ENCODE data around the gene PPFIBP1. TPM values are rescaled to one million over a fixed set of nuclear protein-coding genes. Genes with fewer than 3 reads are reported as not detected.

PPFIBP1 gene
- total and polyA plus RNA-seq, 2 of the 13 experiments (the other 11 are each of a cell fraction or from before 2014, with no cell fraction given) = 16.2 to 21.8 TPM

DNA sequence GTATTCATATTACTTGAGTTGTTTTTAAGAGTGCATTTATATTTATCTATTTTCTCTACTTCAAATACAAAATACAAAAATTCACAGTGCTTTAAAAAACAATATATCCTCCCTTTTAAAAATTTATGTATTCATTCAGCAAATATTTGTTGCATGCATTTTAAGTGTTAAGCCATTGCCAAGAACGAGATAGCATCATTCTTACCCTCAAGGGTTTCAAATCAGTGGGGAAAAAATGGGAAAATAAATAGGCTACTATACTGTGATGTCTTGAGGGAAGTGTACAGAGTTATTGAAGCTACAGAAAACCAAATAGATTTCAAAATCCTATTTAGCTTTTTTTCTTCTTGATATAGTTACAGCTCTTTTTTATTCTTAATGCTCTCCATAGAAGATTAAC lies 209.8 kb downstream of the PPFIBP1 start:
- Histone ChIP-seq H3K9ac (ENCODE audit: insufficient read depth, low read depth, low read length) (no peak overlapping the region), H3K9me3 (ENCODE audit: low read length) (no peaks in the 10 kb centered on the region), H3K27me3 (ENCODE audit: control insufficient read depth in 1 of 2, insufficient read depth in 2 of 2, low read length in 2 of 2) (no peaks in the 10 kb centered on the region), H4K20me1 (ENCODE audit: insufficient read depth, low read length) (peaks cover 7% of the 10 kb centered on the region; the same call in 1 of the 2 replicates), H3K4me2 (ENCODE audit: low read depth, low read length) (no peak overlapping the region), H3K36me3 (replicated peaks in 1 of 2; ENCODE audit: control insufficient read depth in 1 of 2, insufficient read depth in 2 of 2, low read length in 2 of 2) (peaks cover 10 to 49% of the 10 kb centered on the region in 2 experiments), H3K4me3 (replicated peaks in 1 of 3; ENCODE audit: insufficient read depth in 1 of 3, low read depth in 2 of 3, low read length in 3 of 3) (no peak overlapping the region), H3K27ac (ENCODE audit: extremely low read length, insufficient read depth, low read length) (no peak overlapping the region), H3K4me1 (ENCODE audit: insufficient read depth, low read length) (no peaks in the 10 kb centered on the region), H2AFZ (ENCODE audit: low read length) (no peak overlapping the region), H3K79me2 (ENCODE audit: insufficient read depth, low read length) (no peaks in the 10 kb centered on the region)
- BruUV-seq (replicated peaks) = no TSS peak
- ChIA-PET POLR2A (interaction anchor here (1.2 kb wide), 1 partner anchor 46 kb away, joined by 4 read pairs; the partner anchor contains the start of genes KLHL42 and MANSC4), CTCF (ENCODE audit: low intra/inter-chr PET ratio, low total read pairs) (interaction anchor here (1.1 to 2.3 kb wide), 4 partner anchors 87 to 1139 kb away, joined by 4 to 21 read pairs (median 11); no protein-coding TSS in a partner anchor)
- in situ Hi-C loops (cut with HindIII; ENCODE audit: extremely low pct_ligation_motif_present, low pct_unique_long_range_greater_than_20kb) = loop anchor here (10.0 to 25.0 kb wide), 2 partner anchors 211 to 429 kb away; no protein-coding TSS in a partner anchor
- intact Hi-C loops (cut with micrococcal nuclease; ENCODE audit: unreplicated experiment) = loop anchor here (1.0 to 10.0 kb wide), 5 partner anchors 23 to 1261 kb away; partner anchors contain the start of gene MRPS35
- ATAC-seq = no peak
- DNase-seq (ENCODE audit: low spot score) = no peak
- FAIRE-seq = no peak
- WGBS (ENCODE audit: low lambda C conversion rate) = 100% methylated on average over 1 of the region's 1 CpG
- TF ChIP-seq, protein P1, sequence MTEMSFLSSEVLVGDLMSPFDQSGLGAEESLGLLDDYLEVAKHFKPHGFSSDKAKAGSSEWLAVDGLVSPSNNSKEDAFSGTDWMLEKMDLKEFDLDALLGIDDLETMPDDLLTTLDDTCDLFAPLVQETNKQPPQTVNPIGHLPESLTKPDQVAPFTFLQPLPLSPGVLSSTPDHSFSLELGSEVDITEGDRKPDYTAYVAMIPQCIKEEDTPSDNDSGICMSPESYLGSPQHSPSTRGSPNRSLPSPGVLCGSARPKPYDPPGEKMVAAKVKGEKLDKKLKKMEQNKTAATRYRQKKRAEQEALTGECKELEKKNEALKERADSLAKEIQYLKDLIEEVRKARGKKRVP (CRISPR knock-in tag; IDR thresholded peaks at IDR 0.05) = no peak
- no peak for TF ChIP-seq ZNF776 (CRISPR knock-in tag; IDR thresholded peaks at IDR 0.05)
- no peak for TF ChIP-seq GATA4 (IDR thresholded peaks at IDR 0.05; ENCODE audit: borderline replicate concordance, low read depth)
- no peak for TF ChIP-seq SAP130 (CRISPR knock-in tag; IDR thresholded peaks at IDR 0.05; ENCODE audit: low read depth)
- TF ChIP-seq, protein P2, sequence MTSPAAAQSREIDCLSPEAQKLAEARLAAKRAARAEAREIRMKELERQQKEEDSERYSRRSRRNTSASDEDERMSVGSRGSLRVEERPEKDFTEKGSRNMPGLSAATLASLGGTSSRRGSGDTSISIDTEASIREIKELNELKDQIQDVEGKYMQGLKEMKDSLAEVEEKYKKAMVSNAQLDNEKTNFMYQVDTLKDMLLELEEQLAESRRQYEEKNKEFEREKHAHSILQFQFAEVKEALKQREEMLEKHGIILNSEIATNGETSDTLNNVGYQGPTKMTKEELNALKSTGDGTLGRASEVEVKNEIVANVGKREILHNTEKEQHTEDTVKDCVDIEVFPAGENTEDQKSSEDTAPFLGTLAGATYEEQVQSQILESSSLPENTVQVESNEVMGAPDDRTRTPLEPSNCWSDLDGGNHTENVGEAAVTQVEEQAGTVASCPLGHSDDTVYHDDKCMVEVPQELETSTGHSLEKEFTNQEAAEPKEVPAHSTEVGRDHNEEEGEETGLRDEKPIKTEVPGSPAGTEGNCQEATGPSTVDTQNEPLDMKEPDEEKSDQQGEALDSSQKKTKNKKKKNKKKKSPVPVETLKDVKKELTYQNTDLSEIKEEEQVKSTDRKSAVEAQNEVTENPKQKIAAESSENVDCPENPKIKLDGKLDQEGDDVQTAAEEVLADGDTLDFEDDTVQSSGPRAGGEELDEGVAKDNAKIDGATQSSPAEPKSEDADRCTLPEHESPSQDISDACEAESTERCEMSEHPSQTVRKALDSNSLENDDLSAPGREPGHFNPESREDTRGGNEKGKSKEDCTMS (CRISPR knock-in tag; conservative IDR thresholded peaks at IDR 0.05) = no peak
- TF ChIP-seq KMT2A (CRISPR knock-in tag; IDR thresholded peaks at IDR 0.05) = no peak
- no peak for TF ChIP-seq MIXL1 (CRISPR knock-in tag; IDR thresholded peaks at IDR 0.05)
- TF ChIP-seq, protein P3, sequence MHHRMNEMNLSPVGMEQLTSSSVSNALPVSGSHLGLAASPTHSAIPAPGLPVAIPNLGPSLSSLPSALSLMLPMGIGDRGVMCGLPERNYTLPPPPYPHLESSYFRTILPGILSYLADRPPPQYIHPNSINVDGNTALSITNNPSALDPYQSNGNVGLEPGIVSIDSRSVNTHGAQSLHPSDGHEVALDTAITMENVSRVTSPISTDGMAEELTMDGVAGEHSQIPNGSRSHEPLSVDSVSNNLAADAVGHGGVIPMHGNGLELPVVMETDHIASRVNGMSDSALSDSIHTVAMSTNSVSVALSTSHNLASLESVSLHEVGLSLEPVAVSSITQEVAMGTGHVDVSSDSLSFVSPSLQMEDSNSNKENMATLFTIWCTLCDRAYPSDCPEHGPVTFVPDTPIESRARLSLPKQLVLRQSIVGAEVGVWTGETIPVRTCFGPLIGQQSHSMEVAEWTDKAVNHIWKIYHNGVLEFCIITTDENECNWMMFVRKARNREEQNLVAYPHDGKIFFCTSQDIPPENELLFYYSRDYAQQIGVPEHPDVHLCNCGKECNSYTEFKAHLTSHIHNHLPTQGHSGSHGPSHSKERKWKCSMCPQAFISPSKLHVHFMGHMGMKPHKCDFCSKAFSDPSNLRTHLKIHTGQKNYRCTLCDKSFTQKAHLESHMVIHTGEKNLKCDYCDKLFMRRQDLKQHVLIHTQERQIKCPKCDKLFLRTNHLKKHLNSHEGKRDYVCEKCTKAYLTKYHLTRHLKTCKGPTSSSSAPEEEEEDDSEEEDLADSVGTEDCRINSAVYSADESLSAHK (CRISPR knock-in tag; IDR thresholded peaks at IDR 0.05; ENCODE audit: borderline replicate concordance) = no peak
- TF ChIP-seq, protein P4, sequence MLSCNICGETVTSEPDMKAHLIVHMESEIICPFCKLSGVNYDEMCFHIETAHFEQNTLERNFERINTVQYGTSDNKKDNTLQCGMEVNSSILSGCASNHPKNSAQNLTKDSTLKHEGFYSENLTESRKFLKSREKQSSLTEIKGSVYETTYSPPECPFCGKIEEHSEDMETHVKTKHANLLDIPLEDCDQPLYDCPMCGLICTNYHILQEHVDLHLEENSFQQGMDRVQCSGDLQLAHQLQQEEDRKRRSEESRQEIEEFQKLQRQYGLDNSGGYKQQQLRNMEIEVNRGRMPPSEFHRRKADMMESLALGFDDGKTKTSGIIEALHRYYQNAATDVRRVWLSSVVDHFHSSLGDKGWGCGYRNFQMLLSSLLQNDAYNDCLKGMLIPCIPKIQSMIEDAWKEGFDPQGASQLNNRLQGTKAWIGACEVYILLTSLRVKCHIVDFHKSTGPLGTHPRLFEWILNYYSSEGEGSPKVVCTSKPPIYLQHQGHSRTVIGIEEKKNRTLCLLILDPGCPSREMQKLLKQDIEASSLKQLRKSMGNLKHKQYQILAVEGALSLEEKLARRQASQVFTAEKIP (CRISPR knock-in tag; IDR thresholded peaks at IDR 0.05; ENCODE audit: borderline replicate concordance) = no peak
- TF ChIP-seq ZFX (CRISPR knock-in tag; IDR thresholded peaks at IDR 0.05; ENCODE audit: low read depth) = no peak
